Lower leg skin (tissue), 4 donors: Measurements from ENCODE around the gene PCGF2. TPM values are rescaled to one million over a fixed set of nuclear protein-coding genes. Genes with fewer than 3 reads are reported as not detected.

Experiments used
- DNase-seq, 2 donors: peaks; one replicate each; pipeline ENCODE4 v3.0.0-alpha.2; 2019; ENCODE audit warnings: low spot score in 2 of 2
- H3K4me3 ChIP-seq: fragments of 200-600 bp; sonication (generic); 2 replicates; pipeline ENCODE4 v1.5.1; 2017; ENCODE audit warnings: mild to moderate bottlenecking, low read depth; ENCODE audit not compliant: poor library complexity, severe bottlenecking
- CTCF ChIP-seq, 3 donors: fragments of 450-650 bp; IDR thresholded peaks; one replicate each; pipeline ENCODE4 v1.5.1; 2016; ENCODE audit warnings: antibody characterized with exemption in 3 of 3, mild to moderate bottlenecking in 3 of 3, moderate library complexity in 2 of 3
- POLR2A ChIP-seq, 2 donors: fragments of 450-650 bp; IDR thresholded peaks; one replicate each; pipeline ENCODE4 v1.6.1; 2016 to 2017; ENCODE audit warnings: antibody characterized with exemption in 2 of 2, mild to moderate bottlenecking in 1 of 2, moderate library complexity in 1 of 2
- WGBS, 2 donors: methylation state at CpG; one replicate each; pipeline ENCODE4 v1.1.5; 2018; 5-methylcytosine and 5-hydroxymethylcytosine counted together
- intact Hi-C: fragments of 100-400 bp; cut with DNase I; formaldehyde crosslinking; loops from one replicate; pipeline ENCODE4 v1.15.0; 2023; ENCODE audit warnings: low total_unique reads
- total RNA-seq, 4 donors: library from RNA; depleted of rRNA; stranded (reverse); fragments of >200 nt; gene quantifications; one replicate each; pipeline ENCODE4 v1.1.0, GENCODE V29; 2016

The PCGF2 gene
- total RNA-seq, 4 donors from 2014 or later, result 7.5 to 11.4 (median 8.6) TPM

GRCh38 chr17:38762231-38762630 lies 14.1 kb upstream of the PCGF2 start:
- DNase-seq, result no peak
- intact Hi-C loops, result no loop called here
- TF ChIP-seq POLR2A (IDR thresholded peaks at IDR 0.05), result no peak
- no peak for TF ChIP-seq CTCF (IDR thresholded peaks at IDR 0.05)
- WGBS, 2 donors, result 80 to 92% methylated on average over 3 of the region's 3 CpGs
- no peak overlapping the region for H3K4me3 ChIP-seq

GRCh38 chr17:38761612-38762011 lies 13.5 kb upstream of the PCGF2 start:
- 70 to 90% methylated on average over 4 of the region's 4 CpGs for WGBS, 2 donors
- no peak for DNase-seq
- H3K4me3 ChIP-seq, result no peak overlapping the region
- TF ChIP-seq CTCF (IDR thresholded peaks at IDR 0.05) (no peak), POLR2A (IDR thresholded peaks at IDR 0.05) (no peak)
- intact Hi-C loops, result no loop called here

GRCh38 chr17:38753071-38753506 lies 5.0 kb upstream of the PCGF2 start:
- peak overlapping the region; percentile 96 for H3K4me3 ChIP-seq
- TF ChIP-seq POLR2A (IDR thresholded peaks at IDR 0.05) (no peak), CTCF (IDR thresholded peaks at IDR 0.05) (no peak)
- WGBS, 2 donors, result 10 to 17% methylated on average over 12 to 18 of the region's 22 CpGs
- intact Hi-C loops, result no loop called here
- peak in 1 of 2 donors; percentile 85 for DNase-seq

GRCh38 chr17:38752308-38753070 lies 4.4 kb upstream of the PCGF2 start, which contains the start of gene PSMB3:
Gene PSMB3, plus strand, starts transcription at chr17:38752741. Its CDS starts 86 bp downstream, at chr17:38752827.
- TF ChIP-seq POLR2A (IDR thresholded peaks at IDR 0.05), result no peak
- TF ChIP-seq CTCF (IDR thresholded peaks at IDR 0.05), result no peak
- peak; percentile 99 to 100 for DNase-seq
- H3K4me3 ChIP-seq, result peak within 1 kb of the TSS; percentile 96
- WGBS, 2 donors, result 0% methylated on average over 40 to 44 of the region's 44 CpGs
- intact Hi-C loops, result no loop called here

- peak overlapping the region; percentile 58 for H3K4me3 ChIP-seq
- DNase-seq, result peak; percentile 89 to 97
- WGBS, 2 donors, result 0% methylated on average over 44 of the region's 44 CpGs
- no peak for TF ChIP-seq POLR2A (IDR thresholded peaks at IDR 0.05)
- TF ChIP-seq CTCF (IDR thresholded peaks at IDR 0.05), result no peak
- intact Hi-C loops, result no loop called here
Measured at GRCh38 chr17:38751808-38752307, 3.7 kb upstream of the PCGF2 start.
